Measurements from ENCODE around the gene SNCAIP. TPM values are rescaled to one million over a fixed set of nuclear protein-coding genes. Genes with fewer than 3 reads are reported as not detected.

SNCAIP gene
- total and polyA plus RNA-seq, 3 donors from 2014 or later = 12.7 to 28.4 (median 16.1) TPM

DNA sequence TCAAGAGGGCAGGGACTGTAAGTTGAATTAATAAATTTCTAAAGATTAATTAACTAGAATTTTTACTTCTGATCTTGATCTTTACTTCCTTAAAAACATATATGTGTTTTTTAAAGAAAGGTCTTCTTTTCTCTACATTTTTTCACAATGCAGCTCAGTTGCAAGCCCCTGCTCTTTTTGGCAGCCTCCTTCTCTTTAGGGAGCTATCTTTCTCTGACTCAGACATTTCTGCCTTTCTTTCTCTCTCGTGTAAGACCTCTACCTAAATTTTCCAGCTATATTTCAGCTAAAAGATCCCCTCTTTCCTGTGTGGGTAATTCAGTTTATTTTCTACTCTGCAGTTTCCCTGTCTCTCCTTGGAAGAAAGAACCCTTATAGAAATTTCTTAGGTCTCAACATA, 38.3 kb upstream of the SNCAIP start:
- Histone ChIP-seq H3K9me3 (no peaks in the 10 kb centered on the region), H3K27ac (no peak overlapping the region), H3K27me3 (no peaks in the 10 kb centered on the region), H3K4me1 (no peaks in the 10 kb centered on the region), H3K36me3 (ENCODE audit: low read depth, missing control alignments) (no peaks in the 10 kb centered on the region), H3K4me3 (no peak overlapping the region)
- WGBS, 2 donors = 37 to 44% methylated on average over 1 of the region's 1 CpG
- DNase-seq = no peak
- TF ChIP-seq, protein P1, sequence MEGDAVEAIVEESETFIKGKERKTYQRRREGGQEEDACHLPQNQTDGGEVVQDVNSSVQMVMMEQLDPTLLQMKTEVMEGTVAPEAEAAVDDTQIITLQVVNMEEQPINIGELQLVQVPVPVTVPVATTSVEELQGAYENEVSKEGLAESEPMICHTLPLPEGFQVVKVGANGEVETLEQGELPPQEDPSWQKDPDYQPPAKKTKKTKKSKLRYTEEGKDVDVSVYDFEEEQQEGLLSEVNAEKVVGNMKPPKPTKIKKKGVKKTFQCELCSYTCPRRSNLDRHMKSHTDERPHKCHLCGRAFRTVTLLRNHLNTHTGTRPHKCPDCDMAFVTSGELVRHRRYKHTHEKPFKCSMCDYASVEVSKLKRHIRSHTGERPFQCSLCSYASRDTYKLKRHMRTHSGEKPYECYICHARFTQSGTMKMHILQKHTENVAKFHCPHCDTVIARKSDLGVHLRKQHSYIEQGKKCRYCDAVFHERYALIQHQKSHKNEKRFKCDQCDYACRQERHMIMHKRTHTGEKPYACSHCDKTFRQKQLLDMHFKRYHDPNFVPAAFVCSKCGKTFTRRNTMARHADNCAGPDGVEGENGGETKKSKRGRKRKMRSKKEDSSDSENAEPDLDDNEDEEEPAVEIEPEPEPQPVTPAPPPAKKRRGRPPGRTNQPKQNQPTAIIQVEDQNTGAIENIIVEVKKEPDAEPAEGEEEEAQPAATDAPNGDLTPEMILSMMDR (IDR thresholded peaks at IDR 0.05) = no peak
- TF ChIP-seq POLR2A (IDR thresholded peaks at IDR 0.05) = no peak
- intact Hi-C loops (cut with DNase I; ENCODE audit: low total_unique reads) = no loop called here

DNA sequence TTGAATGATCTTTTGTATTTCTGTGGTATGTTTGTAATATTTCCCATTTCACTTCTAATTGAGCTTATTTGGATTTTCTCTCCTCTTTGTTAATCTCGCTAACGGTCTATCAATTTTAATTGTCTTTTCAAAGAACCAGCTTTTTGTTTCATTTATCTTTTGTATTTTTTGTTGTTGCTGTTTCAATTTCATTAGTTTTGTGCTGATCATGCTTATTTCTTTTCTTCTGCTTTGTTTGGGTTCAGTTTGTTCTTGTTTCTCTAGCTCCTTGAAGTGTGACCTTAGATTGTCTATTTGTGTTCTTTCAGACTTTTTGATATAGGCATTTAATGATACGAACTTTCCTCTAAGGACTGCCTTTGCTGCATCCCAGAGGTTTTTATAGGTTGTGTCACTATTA, 28.4 kb upstream of the SNCAIP start:
- intact Hi-C loops (cut with DNase I; ENCODE audit: low total_unique reads) = no loop called here
- Histone ChIP-seq H3K27me3 (no peaks in the 10 kb centered on the region), H3K4me1 (no peaks in the 10 kb centered on the region), H3K27ac (no peak overlapping the region), H3K4me3 (no peak overlapping the region), H3K36me3 (ENCODE audit: low read depth, missing control alignments) (no peaks in the 10 kb centered on the region), H3K9me3 (no peaks in the 10 kb centered on the region)
- DNase-seq = no peak
- WGBS, 2 donors = 88 to 98% methylated on average over 3 of the region's 3 CpGs
- TF ChIP-seq POLR2A (IDR thresholded peaks at IDR 0.05) = no peak
- TF ChIP-seq, protein P1 (IDR thresholded peaks at IDR 0.05) = no peak

DNA sequence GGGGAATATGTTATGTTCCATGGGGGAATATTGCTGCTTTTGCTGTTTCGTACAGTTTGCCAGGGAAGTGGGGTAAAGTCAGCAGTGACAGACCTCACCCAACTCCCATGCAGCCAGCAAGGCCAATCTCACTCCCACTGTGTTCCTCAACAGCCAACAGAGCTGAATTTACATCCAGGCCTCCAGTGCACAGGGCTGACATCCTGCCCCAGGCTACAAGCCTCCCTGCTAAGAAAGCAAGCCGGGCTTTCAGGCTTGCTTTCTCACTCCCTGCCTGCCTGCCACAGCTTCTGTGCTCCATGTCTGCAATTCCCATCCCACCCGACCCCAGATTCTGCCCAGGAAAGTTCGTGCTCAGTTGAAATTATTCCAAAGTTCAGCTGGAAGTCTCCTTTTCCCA, 25.5 kb upstream of the SNCAIP start:
- 62 to 81% methylated on average over 4 of the region's 4 CpGs for WGBS, 2 donors
- Histone ChIP-seq H3K27ac (no peak overlapping the region), H3K27me3 (no peaks in the 10 kb centered on the region), H3K4me1 (no peaks in the 10 kb centered on the region), H3K9me3 (no peaks in the 10 kb centered on the region), H3K36me3 (ENCODE audit: low read depth, missing control alignments) (no peaks in the 10 kb centered on the region), H3K4me3 (no peak overlapping the region)
- intact Hi-C loops (cut with DNase I; ENCODE audit: low total_unique reads) = no loop called here
- TF ChIP-seq, protein P1 (IDR thresholded peaks at IDR 0.05) = no peak
- TF ChIP-seq POLR2A (IDR thresholded peaks at IDR 0.05) = no peak
- no peak for DNase-seq

DNA sequence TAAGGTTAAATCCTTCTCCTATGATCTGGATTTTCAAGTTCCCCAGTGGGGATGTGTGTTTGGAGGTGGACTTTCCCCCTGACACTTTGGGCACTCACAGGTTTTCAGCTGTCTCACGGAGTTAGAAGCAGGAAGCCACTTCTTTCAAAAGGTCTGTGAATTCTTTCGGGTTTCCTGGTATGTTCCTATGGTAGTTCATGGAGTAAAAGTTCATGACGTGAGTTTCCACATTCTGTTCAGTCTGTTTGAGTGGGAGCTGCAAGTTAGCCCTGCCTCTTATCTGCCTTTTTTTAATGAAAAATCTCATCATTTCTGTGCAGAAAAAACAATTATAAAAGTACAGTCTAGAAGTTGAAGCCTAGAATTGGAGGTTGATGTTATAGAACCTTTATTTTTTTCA, 24.9 kb upstream of the SNCAIP start:
- 52 to 60% methylated on average over 3 of the region's 3 CpGs for WGBS, 2 donors
- Histone ChIP-seq H3K4me1 (no peaks in the 10 kb centered on the region), H3K27me3 (no peaks in the 10 kb centered on the region), H3K36me3 (ENCODE audit: low read depth, missing control alignments) (no peaks in the 10 kb centered on the region), H3K27ac (no peak overlapping the region), H3K4me3 (no peak overlapping the region), H3K9me3 (no peaks in the 10 kb centered on the region)
- intact Hi-C loops (cut with DNase I; ENCODE audit: low total_unique reads) = no loop called here
- TF ChIP-seq, protein P1 (IDR thresholded peaks at IDR 0.05) = no peak
- no peak for TF ChIP-seq POLR2A (IDR thresholded peaks at IDR 0.05)
- no peak for DNase-seq

DNA sequence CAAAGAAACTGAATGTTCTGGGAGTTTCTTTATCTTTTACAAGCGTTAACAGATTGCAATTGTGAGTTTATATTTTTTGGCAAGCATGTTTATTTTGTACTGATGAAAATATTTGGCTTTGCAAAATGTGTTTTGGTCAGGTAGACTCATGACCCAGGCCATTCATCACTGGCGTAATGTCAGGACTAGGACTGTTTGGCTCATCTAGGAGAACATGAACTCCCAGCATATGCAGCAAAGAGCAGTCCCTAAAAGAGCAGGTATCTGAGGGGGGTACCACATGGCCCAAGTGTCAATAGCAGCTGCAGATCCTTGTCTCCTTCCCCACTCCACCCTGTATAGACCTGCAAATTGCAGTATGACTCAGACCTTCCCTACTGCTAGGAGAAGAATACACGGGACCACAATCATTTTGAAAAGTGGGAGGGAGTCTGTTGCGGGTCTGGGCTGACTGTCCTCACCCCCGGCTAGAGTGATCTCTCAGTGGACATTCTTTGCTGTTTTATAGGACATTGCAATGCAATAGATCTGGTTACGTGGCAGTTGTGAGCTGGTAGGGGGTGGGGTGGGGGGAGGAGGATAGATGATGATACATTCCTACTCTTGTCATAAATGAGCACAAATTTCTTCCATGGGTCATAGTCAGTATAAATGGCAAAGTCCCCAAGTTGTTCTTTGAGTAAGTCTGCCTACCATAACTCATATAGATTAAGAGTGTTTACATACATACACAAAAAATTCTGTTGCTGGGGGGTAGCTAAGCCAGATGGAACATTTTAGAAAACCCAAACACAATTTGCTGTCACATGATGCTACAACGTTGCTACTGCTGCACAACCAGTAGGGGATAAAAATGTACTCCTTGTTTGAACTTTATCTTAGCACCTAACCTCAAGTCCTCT, 20.8 kb upstream of the SNCAIP start:
- 64 to 71% methylated on average over 7 of the region's 7 CpGs for WGBS, 2 donors
- intact Hi-C loops (cut with DNase I; ENCODE audit: low total_unique reads) = no loop called here

More for the DNA sequence above, 20.8 kb upstream of the SNCAIP start:
- no peak for TF ChIP-seq POLR2A (IDR thresholded peaks at IDR 0.05)
- TF ChIP-seq, protein P1 (IDR thresholded peaks at IDR 0.05) = no peak
- Histone ChIP-seq H3K4me3 (no peak overlapping the region), H3K36me3 (ENCODE audit: low read depth, missing control alignments) (no peaks in the 10 kb centered on the region), H3K27ac (no peak overlapping the region), H3K4me1 (no peaks in the 10 kb centered on the region), H3K27me3 (no peaks in the 10 kb centered on the region), H3K9me3 (no peaks in the 10 kb centered on the region)
- no peak for DNase-seq
